HG03196 (cell line): ENCODE results near the gene FILIP1.
"Not testable (repeated sequence)": the region's sequence is repeated elsewhere in the genome, so short reads cannot be mapped to it uniquely, and the experiment has no call there.

Experiments used
- ATAC-seq: cut with Tn5 transposase; IDR thresholded peaks from one replicate; pipeline ENCODE4 v1.9.1; 2021; ENCODE audit not compliant: unreplicated experiment

The FILIP1 gene

GRCh38 chr6:75424618-75425548, 68.7 kb downstream of the FILIP1 start:
- no peak for ATAC-seq

- no peak for ATAC-seq
Measured at GRCh38 chr6:75423386-75423785, 70.2 kb downstream of the FILIP1 start.

- ATAC-seq, result no peak
Measured at GRCh38 chr6:75422024-75422639, 71.5 kb downstream of the FILIP1 start.

GRCh38 chr6:75421316-75422023, 72.1 kb downstream of the FILIP1 start:
- ATAC-seq, result no peak

- no peak for ATAC-seq
Measured at GRCh38 chr6:75419980-75420379, 73.6 kb downstream of the FILIP1 start.

GRCh38 chr6:75419416-75419815, 74.2 kb downstream of the FILIP1 start:
- ATAC-seq, result no peak

GRCh38 chr6:75418233-75418632, 75.4 kb downstream of the FILIP1 start:
- ATAC-seq, result peak; percentile 95

GRCh38 chr6:75416443-75416842, 77.2 kb downstream of the FILIP1 start:
- no peak for ATAC-seq

- no peak for ATAC-seq
Measured at GRCh38 chr6:75415804-75416203, 77.8 kb downstream of the FILIP1 start.

GRCh38 chr6:75414445-75415021, 79.1 kb downstream of the FILIP1 start:
- no peak for ATAC-seq

- no peak for ATAC-seq
Measured at GRCh38 chr6:75412969-75413662, 80.5 kb downstream of the FILIP1 start.

- not testable (repeated sequence) for ATAC-seq
Measured at GRCh38 chr6:75410564-75410963, 83.0 kb downstream of the FILIP1 start.

- no peak for ATAC-seq
Measured at GRCh38 chr6:75409928-75410327, 83.7 kb downstream of the FILIP1 start.

GRCh38 chr6:75409286-75409685, 84.3 kb downstream of the FILIP1 start:
- ATAC-seq, result no peak

GRCh38 chr6:75403563-75404080, 90.0 kb downstream of the FILIP1 start:
- ATAC-seq, result no peak

GRCh38 chr6:75402296-75402695, 91.3 kb downstream of the FILIP1 start:
- no peak for ATAC-seq

- ATAC-seq, result no peak
Measured at GRCh38 chr6:75397656-75398465, 95.7 kb downstream of the FILIP1 start.

- no peak for ATAC-seq
Measured at GRCh38 chr6:75397171-75397570, 96.4 kb downstream of the FILIP1 start.

- no peak for ATAC-seq
Measured at GRCh38 chr6:75396005-75396800, 97.4 kb downstream of the FILIP1 start.
